Measurements from ENCODE around the gene WDR13.

DNA sequence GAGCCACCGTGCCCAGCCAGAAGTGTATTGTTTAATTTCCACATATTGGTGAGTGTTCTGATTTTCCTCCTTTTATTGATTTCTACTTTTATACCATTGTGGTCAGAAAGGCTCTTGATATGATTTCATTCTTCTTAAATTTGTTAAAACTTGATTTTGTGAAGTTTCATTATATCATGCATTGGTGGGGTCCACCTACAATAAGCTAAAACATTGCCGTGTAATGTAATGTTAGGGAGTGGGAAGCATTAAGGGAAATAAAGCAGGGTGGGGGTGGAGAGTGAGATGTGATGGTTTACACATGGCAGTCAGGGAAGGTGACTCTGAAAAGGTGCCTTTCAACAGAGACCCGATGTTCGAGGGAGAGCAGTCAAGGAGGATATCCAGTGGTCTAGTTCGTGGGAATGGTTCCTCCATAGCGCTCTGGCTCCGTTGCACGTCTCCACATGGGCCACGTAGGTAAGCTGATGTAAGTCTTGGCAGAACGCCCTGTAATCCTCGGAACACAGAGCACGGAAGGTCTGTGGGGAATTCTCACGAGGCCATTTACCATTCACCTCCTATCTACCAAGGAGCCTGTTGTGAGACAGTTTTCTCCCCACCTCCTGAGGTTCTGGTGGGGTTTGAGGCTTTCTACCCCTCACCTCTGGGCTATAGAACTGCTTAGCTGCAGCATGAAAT lies 7.7 kb upstream of the WDR13 start:
- TF ChIP-seq, protein P1, sequence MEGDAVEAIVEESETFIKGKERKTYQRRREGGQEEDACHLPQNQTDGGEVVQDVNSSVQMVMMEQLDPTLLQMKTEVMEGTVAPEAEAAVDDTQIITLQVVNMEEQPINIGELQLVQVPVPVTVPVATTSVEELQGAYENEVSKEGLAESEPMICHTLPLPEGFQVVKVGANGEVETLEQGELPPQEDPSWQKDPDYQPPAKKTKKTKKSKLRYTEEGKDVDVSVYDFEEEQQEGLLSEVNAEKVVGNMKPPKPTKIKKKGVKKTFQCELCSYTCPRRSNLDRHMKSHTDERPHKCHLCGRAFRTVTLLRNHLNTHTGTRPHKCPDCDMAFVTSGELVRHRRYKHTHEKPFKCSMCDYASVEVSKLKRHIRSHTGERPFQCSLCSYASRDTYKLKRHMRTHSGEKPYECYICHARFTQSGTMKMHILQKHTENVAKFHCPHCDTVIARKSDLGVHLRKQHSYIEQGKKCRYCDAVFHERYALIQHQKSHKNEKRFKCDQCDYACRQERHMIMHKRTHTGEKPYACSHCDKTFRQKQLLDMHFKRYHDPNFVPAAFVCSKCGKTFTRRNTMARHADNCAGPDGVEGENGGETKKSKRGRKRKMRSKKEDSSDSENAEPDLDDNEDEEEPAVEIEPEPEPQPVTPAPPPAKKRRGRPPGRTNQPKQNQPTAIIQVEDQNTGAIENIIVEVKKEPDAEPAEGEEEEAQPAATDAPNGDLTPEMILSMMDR (IDR thresholded peaks at IDR 0.05; ENCODE audit: poor library complexity): no peak
- TF ChIP-seq EZH2 (IDR thresholded peaks at IDR 0.05; ENCODE audit: borderline replicate concordance): no peak
- TF ChIP-seq EZH2phosphoT487 (IDR thresholded peaks at IDR 0.05; ENCODE audit: low read depth, severe bottlenecking, unreplicated experiment): no peak
